HEK293 (cell line): ENCODE data around the gene ISOC2.

Experiments
- CTCF ChIA-PET: fragments of 350-600 bp; formaldehyde crosslinking; extraction: SDS; loops from one replicate; lab custom pipeline; 2021; ENCODE audit warnings: antibody characterized with exemption; lab: Yijun Ruan, JAX
- POLR2A ChIA-PET: fragments of 300-600 bp; formaldehyde crosslinking; extraction: SDS; loops from one replicate; lab custom pipeline; 2020; ENCODE audit warnings: antibody characterized with exemption, inconsistent platforms; lab: Yijun Ruan, JAX
- H3K27ac ChIP-seq: fragments of 200-500 bp; sonication (Bioruptor generic); 2 replicates; pipeline ENCODE4 v1.5.1; 2014; ENCODE audit warnings: low read depth, low read length, control low read depth, inconsistent platforms; ENCODE audit errors: extremely low read depth
- H3K36me3 ChIP-seq, 2 experiments: fragments of 200-500 bp in 1 of 2; sonication (Bioruptor generic) in 1 of 2; 1 replicate in 1 of 2; 2 replicates in 1 of 2; pipeline ENCODE4 v1.5.1; 2014 to 2017; ENCODE audit warnings: inconsistent platforms in 2 of 2, low read length in 2 of 2; ENCODE audit not compliant: control insufficient read depth in 2 of 2, insufficient read depth in 1 of 2
- H3K4me1 ChIP-seq: fragments of 200-500 bp; sonication (Bioruptor generic); 2 replicates; pipeline ENCODE4 v1.5.1; 2014; ENCODE audit warnings: mild to moderate bottlenecking, low read length, inconsistent platforms; ENCODE audit not compliant: control insufficient read depth, insufficient read depth
- H3K4me3 ChIP-seq: 2 replicates; pipeline ENCODE4 v1.5.1; 2011; ENCODE audit warnings: low read depth, mild to moderate bottlenecking, control low read depth, low read length, moderate library complexity
- H3K9me3 ChIP-seq: fragments of 200-500 bp; sonication (Bioruptor generic); 2 replicates; pipeline ENCODE4 v1.5.1; 2014; ENCODE audit warnings: low read depth, low read length, inconsistent platforms; ENCODE audit not compliant: control insufficient read depth, insufficient read depth
- MZF1 ChIP-seq: fragments of 450-650 bp; formaldehyde crosslinking; IDR thresholded peaks from 2 replicates; pipeline ENCODE4 v1.5.1; 2017; ENCODE audit warnings: missing biosample characterization, missing genetic modification characterization, borderline replicate concordance
- PRDM1 ChIP-seq: fragments of 450-650 bp; formaldehyde crosslinking; IDR thresholded peaks from 2 replicates; pipeline ENCODE4; 2016; ENCODE audit warnings: missing biosample characterization, missing genetic modification characterization
- SP2 ChIP-seq: fragments of 450-650 bp; formaldehyde crosslinking; IDR thresholded peaks from 2 replicates; pipeline ENCODE4 v1.5.1; 2016; ENCODE audit warnings: missing biosample characterization, missing genetic modification characterization
- SP3 ChIP-seq: fragments of 450-650 bp; formaldehyde crosslinking; IDR thresholded peaks from 2 replicates; pipeline ENCODE4 v1.5.1; 2016; ENCODE audit warnings: missing biosample characterization, missing genetic modification characterization
- TRIM28 ChIP-seq: IDR thresholded peaks from 2 replicates; pipeline ENCODE4 v1.6.1; 2011; ENCODE audit warnings: low read length, control low read depth, borderline replicate concordance
- WT1 ChIP-seq: fragments of 450-650 bp; formaldehyde crosslinking; IDR thresholded peaks from 2 replicates; pipeline ENCODE4 v1.5.1; 2016; ENCODE audit warnings: missing biosample characterization, missing genetic modification characterization
- ZNF133 ChIP-seq: fragments of 450-650 bp; formaldehyde crosslinking; IDR thresholded peaks from 2 replicates; pipeline ENCODE4 v1.5.1; 2016; ENCODE audit warnings: missing biosample characterization, missing genetic modification characterization
- ZNF138 ChIP-seq: fragments of 450-650 bp; formaldehyde crosslinking; IDR thresholded peaks from 2 replicates; pipeline ENCODE4 v1.5.1; 2016; ENCODE audit warnings: missing biosample characterization, missing genetic modification characterization, borderline replicate concordance
- ZNF140 ChIP-seq: fragments of 450-650 bp; formaldehyde crosslinking; IDR thresholded peaks from 2 replicates; pipeline ENCODE4 v1.5.1; 2016; ENCODE audit warnings: missing biosample characterization, missing genetic modification characterization
- ZNF23 ChIP-seq: fragments of 450-650 bp; formaldehyde crosslinking; IDR thresholded peaks from 2 replicates; pipeline ENCODE4 v1.5.1; 2016; ENCODE audit warnings: missing biosample characterization, missing genetic modification characterization, borderline replicate concordance
- ZNF239 ChIP-seq: fragments of 450-650 bp; formaldehyde crosslinking; IDR thresholded peaks from 2 replicates; pipeline ENCODE4 v1.5.1; 2016; ENCODE audit warnings: missing biosample characterization, missing genetic modification characterization
- ZNF354C ChIP-seq: fragments of 450-650 bp; formaldehyde crosslinking; IDR thresholded peaks from 2 replicates; pipeline ENCODE4 v1.5.1; 2016; ENCODE audit warnings: missing biosample characterization, missing genetic modification characterization, low read depth, borderline replicate concordance
- ZNF501 ChIP-seq: fragments of 450-650 bp; formaldehyde crosslinking; IDR thresholded peaks from 2 replicates; pipeline ENCODE4 v1.5.1; 2016; ENCODE audit warnings: missing biosample characterization, missing genetic modification characterization
- ZNF548 ChIP-seq: fragments of 450-650 bp; formaldehyde crosslinking; IDR thresholded peaks from 2 replicates; pipeline ENCODE4 v1.5.1; 2016; ENCODE audit warnings: missing biosample characterization, missing genetic modification characterization
- ZNF596 ChIP-seq: fragments of 450-650 bp; IDR thresholded peaks from 2 replicates; pipeline ENCODE4 v1.5.0; 2018; ENCODE audit warnings: missing biosample characterization, mild to moderate bottlenecking, missing genetic modification characterization, moderate library complexity
- ZNF629 ChIP-seq: fragments of 450-650 bp; formaldehyde crosslinking; IDR thresholded peaks from 2 replicates; pipeline ENCODE4 v1.5.1; 2017; ENCODE audit warnings: missing biosample characterization, missing genetic modification characterization
- ZNF677 ChIP-seq: fragments of 450-650 bp; IDR thresholded peaks from 2 replicates; pipeline ENCODE4 v1.5.0; 2018; ENCODE audit warnings: missing biosample characterization, mild to moderate bottlenecking, missing genetic modification characterization, moderate library complexity
- ZNF837 ChIP-seq: fragments of 450-650 bp; formaldehyde crosslinking; IDR thresholded peaks from 2 replicates; pipeline ENCODE4 v1.5.1; 2016; ENCODE audit warnings: missing biosample characterization, missing genetic modification characterization
- TF ChIP-seq, protein P1 (sequence below): IDR thresholded peaks from 2 replicates; pipeline ENCODE4 v1.6.1; 2011; ENCODE audit warnings: mild to moderate bottlenecking, low read depth, low read length, borderline replicate concordance
- TF ChIP-seq, protein P2 (sequence below): fragments of 450-650 bp; formaldehyde crosslinking; IDR thresholded peaks from 2 replicates; pipeline ENCODE4 v1.5.1; 2016; ENCODE audit warnings: missing biosample characterization, missing genetic modification characterization
- TF ChIP-seq, protein P3 (sequence below): fragments of 450-650 bp; formaldehyde crosslinking; IDR thresholded peaks from 2 replicates; pipeline ENCODE4 v1.5.1; 2016; ENCODE audit warnings: missing biosample characterization, missing genetic modification characterization

ISOC2 gene

DNA sequence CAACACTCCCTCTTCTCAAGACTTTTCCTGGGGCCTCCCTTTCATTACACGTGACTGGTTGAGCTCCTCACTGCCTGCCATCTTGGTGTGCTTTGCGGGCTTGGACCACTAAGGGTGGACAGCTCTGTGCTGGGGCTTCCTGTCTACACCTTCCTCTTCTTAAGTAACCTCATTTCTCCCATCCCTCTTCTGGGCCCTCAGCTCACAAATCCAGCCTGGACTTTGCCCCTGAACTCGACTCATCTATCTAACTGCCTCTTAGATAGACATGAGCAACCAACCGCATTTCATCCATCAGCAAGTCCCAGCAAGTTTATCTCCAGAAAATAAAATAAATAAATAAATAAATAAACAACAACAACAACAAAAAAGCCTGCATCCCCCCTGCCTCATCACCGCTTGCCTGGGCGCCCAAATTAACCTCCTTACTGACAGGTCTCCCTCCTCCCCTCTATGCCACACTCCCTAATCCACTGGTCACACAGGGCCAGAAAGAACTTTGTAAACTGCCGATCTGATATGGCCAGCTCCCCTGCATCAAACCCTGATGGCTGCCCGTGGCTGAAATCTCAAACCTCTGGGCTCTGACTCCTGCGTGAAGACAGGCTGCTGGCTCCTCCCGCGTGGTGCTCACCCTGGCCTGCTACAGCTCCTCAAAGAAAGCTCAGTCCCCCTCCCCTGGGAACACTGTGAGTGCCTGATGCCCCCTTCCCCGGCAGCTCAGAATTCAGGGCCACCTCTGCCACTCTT is 7.8 kb downstream of the ISOC2 start (continued):
- no peak for TF ChIP-seq SP2
- TF ChIP-seq ZNF501: no peak
- TF ChIP-seq ZNF138 (tag by site-specific recombination): no peak
- TF ChIP-seq ZNF133: no peak
- TF ChIP-seq ZNF140: no peak
- TF ChIP-seq, protein P1, sequence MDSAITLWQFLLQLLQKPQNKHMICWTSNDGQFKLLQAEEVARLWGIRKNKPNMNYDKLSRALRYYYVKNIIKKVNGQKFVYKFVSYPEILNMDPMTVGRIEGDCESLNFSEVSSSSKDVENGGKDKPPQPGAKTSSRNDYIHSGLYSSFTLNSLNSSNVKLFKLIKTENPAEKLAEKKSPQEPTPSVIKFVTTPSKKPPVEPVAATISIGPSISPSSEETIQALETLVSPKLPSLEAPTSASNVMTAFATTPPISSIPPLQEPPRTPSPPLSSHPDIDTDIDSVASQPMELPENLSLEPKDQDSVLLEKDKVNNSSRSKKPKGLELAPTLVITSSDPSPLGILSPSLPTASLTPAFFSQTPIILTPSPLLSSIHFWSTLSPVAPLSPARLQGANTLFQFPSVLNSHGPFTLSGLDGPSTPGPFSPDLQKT: no peak
- TF ChIP-seq ZNF677 (tag by site-specific recombination): no peak
- no peak for TF ChIP-seq ZNF239
- no peak for TF ChIP-seq MZF1 (tag by site-specific recombination)
- TF ChIP-seq ZNF837 (tag by site-specific recombination): no peak

DNA sequence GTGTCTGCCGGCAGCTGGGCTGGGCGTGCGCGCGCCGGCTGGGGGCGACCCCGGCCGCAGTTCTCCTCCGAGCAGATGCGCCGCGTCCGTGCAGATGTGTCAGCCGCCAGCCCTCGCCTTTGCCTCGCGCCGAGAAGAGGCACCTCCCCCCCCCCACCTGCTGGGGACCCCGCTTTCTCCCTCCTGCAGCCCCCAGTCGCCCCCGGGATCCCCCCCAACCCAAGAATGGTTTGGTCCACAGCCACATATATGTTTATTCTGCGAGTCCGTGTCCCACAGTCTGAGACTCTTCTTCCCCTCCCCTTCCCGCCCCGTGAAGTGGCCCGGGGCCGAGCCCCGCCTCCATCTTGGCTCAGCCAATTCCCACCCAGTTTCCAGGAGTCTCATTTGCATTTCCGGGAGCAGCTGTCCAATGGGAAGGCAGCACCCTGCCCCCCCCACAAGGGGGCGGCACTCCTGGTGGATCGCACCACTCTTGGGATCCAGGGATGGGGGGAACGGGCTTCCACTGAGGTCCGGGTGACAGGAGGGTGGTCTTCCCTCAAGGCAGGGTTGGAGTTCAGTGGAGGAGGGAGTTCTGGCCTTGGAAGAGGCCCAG is 8.6 kb downstream of the ISOC2 start:
- ChIA-PET POLR2A (interaction anchor here (0.6 to 1.4 kb wide), 4 partner anchors 9 to 193 kb away, joined by 3 to 6 read pairs (median 4); partner anchors contain the start of genes ISOC2, UBE2S and ZNF628), CTCF (interaction anchor here (0.5 to 3.2 kb wide), 15 partner anchors 8 to 365 kb away, joined by 3 to 19 read pairs (median 4); no protein-coding TSS in a partner anchor)
- Histone ChIP-seq H3K36me3 (no peaks in the 10 kb centered on the region), H3K4me1 (no peaks in the 10 kb centered on the region), H3K4me3 (no peak overlapping the region), H3K27ac (no peak overlapping the region), H3K9me3 (no peaks in the 10 kb centered on the region)
- TF ChIP-seq ZNF354C (tag by site-specific recombination) (no peak), SP2 (peak; percentile 64), ZNF548 (tag by site-specific recombination) (no peak), PRDM1 (tag by site-specific recombination) (no peak), TRIM28 (no peak), ZNF596 (no peak), ZNF23 (tag by site-specific recombination) (no peak), ZNF629 (tag by site-specific recombination) (no peak), ZNF133 (no peak), WT1 (tag by site-specific recombination) (no peak), SP3 (tag by site-specific recombination) (peak; percentile 23; the same call in 1 of the 2 replicates)
- TF ChIP-seq, protein P2, sequence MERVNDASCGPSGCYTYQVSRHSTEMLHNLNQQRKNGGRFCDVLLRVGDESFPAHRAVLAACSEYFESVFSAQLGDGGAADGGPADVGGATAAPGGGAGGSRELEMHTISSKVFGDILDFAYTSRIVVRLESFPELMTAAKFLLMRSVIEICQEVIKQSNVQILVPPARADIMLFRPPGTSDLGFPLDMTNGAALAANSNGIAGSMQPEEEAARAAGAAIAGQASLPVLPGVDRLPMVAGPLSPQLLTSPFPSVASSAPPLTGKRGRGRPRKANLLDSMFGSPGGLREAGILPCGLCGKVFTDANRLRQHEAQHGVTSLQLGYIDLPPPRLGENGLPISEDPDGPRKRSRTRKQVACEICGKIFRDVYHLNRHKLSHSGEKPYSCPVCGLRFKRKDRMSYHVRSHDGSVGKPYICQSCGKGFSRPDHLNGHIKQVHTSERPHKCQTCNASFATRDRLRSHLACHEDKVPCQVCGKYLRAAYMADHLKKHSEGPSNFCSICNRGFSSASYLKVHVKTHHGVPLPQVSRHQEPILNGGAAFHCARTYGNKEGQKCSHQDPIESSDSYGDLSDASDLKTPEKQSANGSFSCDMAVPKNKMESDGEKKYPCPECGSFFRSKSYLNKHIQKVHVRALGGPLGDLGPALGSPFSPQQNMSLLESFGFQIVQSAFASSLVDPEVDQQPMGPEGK (tag by site-specific recombination): peak; percentile 56
- TF ChIP-seq, protein P3, sequence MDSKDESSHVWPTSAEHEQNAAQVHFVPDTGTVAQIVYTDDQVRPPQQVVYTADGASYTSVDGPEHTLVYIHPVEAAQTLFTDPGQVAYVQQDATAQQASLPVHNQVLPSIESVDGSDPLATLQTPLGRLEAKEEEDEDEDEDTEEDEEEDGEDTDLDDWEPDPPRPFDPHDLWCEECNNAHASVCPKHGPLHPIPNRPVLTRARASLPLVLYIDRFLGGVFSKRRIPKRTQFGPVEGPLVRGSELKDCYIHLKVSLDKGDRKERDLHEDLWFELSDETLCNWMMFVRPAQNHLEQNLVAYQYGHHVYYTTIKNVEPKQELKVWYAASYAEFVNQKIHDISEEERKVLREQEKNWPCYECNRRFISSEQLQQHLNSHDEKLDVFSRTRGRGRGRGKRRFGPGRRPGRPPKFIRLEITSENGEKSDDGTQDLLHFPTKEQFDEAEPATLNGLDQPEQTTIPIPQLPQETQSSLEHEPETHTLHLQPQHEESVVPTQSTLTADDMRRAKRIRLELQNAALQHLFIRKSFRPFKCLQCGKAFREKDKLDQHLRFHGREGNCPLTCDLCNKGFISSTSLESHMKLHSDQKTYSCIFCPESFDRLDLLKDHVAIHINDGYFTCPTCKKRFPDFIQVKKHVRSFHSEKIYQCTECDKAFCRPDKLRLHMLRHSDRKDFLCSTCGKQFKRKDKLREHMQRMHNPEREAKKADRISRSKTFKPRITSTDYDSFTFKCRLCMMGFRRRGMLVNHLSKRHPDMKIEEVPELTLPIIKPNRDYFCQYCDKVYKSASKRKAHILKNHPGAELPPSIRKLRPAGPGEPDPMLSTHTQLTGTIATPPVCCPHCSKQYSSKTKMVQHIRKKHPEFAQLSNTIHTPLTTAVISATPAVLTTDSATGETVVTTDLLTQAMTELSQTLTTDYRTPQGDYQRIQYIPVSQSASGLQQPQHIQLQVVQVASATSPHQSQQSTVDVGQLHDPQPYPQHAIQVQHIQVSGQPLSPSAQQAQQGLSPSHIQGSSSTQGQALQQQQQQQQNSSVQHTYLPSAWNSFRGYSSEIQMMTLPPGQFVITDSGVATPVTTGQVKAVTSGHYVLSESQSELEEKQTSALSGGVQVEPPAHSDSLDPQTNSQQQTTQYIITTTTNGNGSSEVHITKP (tag by site-specific recombination): peak; percentile 86
